GM12878 (cell line): ENCODE data around the gene CDYL. TPM values are rescaled to one million over a fixed set of nuclear protein-coding genes. Genes with fewer than 3 reads are reported as not detected.
A peak's percentile ranks its signal among the peaks of the same experiment; 100 is the strongest.

Source experiments
- ATAC-seq: fragments of 200-7000 bp; cut with Tn5 transposase; 3 replicates; pipeline ENCODE4 v1.9.1; 2020; ENCODE audit warnings: mild to moderate bottlenecking, moderate library complexity
- BruUV-seq: library from RNA; stranded (reverse); fragments of 400-500 nt; replicated peaks from 2 replicates; lab custom pipeline; 2021; lab: Mats Ljungman, UMichigan
- CTCF ChIA-PET: fragments of 300-600 bp; sonication (Branson Sonifier 250); formaldehyde crosslinking; extraction: SDS; loops from one replicate; lab custom pipeline; 2021; ENCODE audit warnings: inconsistent platforms; lab: Yijun Ruan, JAX
- POLR2A ChIA-PET: fragments of 350-600 bp; formaldehyde crosslinking; extraction: SDS; loops from one replicate; lab custom pipeline; 2021; ENCODE audit warnings: inconsistent platforms; lab: Charles Lee
- RAD21 ChIA-PET: fragments of 300-600 bp; sonication (Branson Sonifier 250); formaldehyde crosslinking; loops from one replicate; lab custom pipeline; 2023; ENCODE audit warnings: antibody characterized with exemption; ENCODE audit not compliant: unreplicated experiment; lab: Charles Lee
- SMC1A ChIA-PET: fragments of 300-600 bp; sonication (Branson Sonifier 250); formaldehyde crosslinking; loops from one replicate; lab custom pipeline; 2023; ENCODE audit not compliant: unreplicated experiment, uncharacterized antibody; lab: Charles Lee
- DNase-seq: peaks from one replicate; pipeline ENCODE4 v3.0.0-alpha.2; 2011; ENCODE audit warnings: low read depth, low spot score
- FAIRE-seq: peaks from 3 replicates; lab custom pipeline; 2011; peaks lifted over from hg19 to GRCh38; lab: Jason Lieb, UNC
- H2AFZ ChIP-seq: 2 replicates; pipeline ENCODE4 v1.6.0; 2011; ENCODE audit warnings: low read depth, low read length, control low read depth; ENCODE audit not compliant: control insufficient read depth
- H3K27ac ChIP-seq: 2 replicates; pipeline ENCODE4 v1.5.1; 2011; ENCODE audit warnings: control low read depth; ENCODE audit not compliant: control insufficient read depth, insufficient read depth
- H3K27me3 ChIP-seq, 2 experiments: replicated peaks in 1 of 2; 2 replicates each; pipeline versions ENCODE4 v1.6.0 to v1.6.1; 2011; ENCODE audit warnings: low read length in 1 of 2; ENCODE audit not compliant: control insufficient read depth in 2 of 2, insufficient read depth in 2 of 2
- H3K36me3 ChIP-seq, 2 experiments: 2 replicates each; pipeline ENCODE4 v1.5.1; 2011; ENCODE audit warnings: low read length in 1 of 2; ENCODE audit not compliant: control insufficient read depth in 2 of 2, insufficient read depth in 2 of 2
- H3K4me1 ChIP-seq: 2 replicates; pipeline ENCODE4 v1.6.1; 2011; ENCODE audit warnings: mild to moderate bottlenecking, low read length, moderate library complexity, mixed read lengths; ENCODE audit not compliant: control insufficient read depth, insufficient read depth
- H3K4me2 ChIP-seq: 2 replicates; pipeline ENCODE4 v1.6.0; 2011; ENCODE audit warnings: control low read depth; ENCODE audit not compliant: control insufficient read depth, insufficient read depth
- H3K4me3 ChIP-seq: fragments of 200-600 bp; sonication (generic); 2 replicates; pipeline ENCODE4 v1.5.1; 2016
- H3K79me2 ChIP-seq: 2 replicates; pipeline ENCODE4 v1.6.0; 2011; ENCODE audit warnings: low read length; ENCODE audit not compliant: control insufficient read depth, insufficient read depth
- H3K9ac ChIP-seq: 2 replicates; pipeline ENCODE4 v1.8.0; 2011; ENCODE audit warnings: low read length, control low read depth, mixed read lengths; ENCODE audit not compliant: control insufficient read depth, insufficient read depth
- H3K9me3 ChIP-seq: replicated peaks from 3 replicates; pipeline ENCODE4 v1.5.1; 2011; ENCODE audit warnings: mild to moderate bottlenecking, low read length; ENCODE audit not compliant: control insufficient read depth, insufficient read depth
- H4K20me1 ChIP-seq: 2 replicates; pipeline ENCODE4 v1.6.0; 2011; ENCODE audit not compliant: control insufficient read depth, insufficient read depth
- CHD1 ChIP-seq: IDR thresholded peaks from 2 replicates; pipeline ENCODE4 v1.6.1; 2012; ENCODE audit warnings: low read depth, low read length, improper control_type of control experiment
- DPF2 ChIP-seq: fragments of 450-650 bp; IDR thresholded peaks from 2 replicates; pipeline ENCODE4 v1.6.1; 2017; ENCODE audit warnings: mild to moderate bottlenecking
- HCFC1 ChIP-seq: fragments of 150-350 bp; IDR thresholded peaks from 2 replicates; pipeline ENCODE4 v1.6.1; 2014; ENCODE audit warnings: low read length
- JUND ChIP-seq: IDR thresholded peaks from 2 replicates; pipeline ENCODE4 v1.6.1; 2012; ENCODE audit warnings: low read depth, mild to moderate bottlenecking, low read length, improper control_type of control experiment, moderate library complexity
- MEF2B ChIP-seq: fragments of 450-650 bp; IDR thresholded peaks from 2 replicates; pipeline ENCODE4 v1.6.1; 2018; ENCODE audit warnings: mild to moderate bottlenecking, moderate library complexity; ENCODE audit not compliant: partially characterized antibody, poor library complexity, severe bottlenecking
- TARDBP ChIP-seq: IDR thresholded peaks from 2 replicates; pipeline ENCODE4 v1.6.1; 2016; ENCODE audit warnings: borderline replicate concordance
- ZBTB40 ChIP-seq: fragments of 450-650 bp; IDR thresholded peaks from 2 replicates; pipeline ENCODE4 v1.6.1; 2016; ENCODE audit warnings: mild to moderate bottlenecking, moderate library complexity, borderline replicate concordance
- WGBS: methylation state at CpG from one replicate; pipeline ENCODE4 v1.1.6; 2016; ENCODE audit warnings: low lambda C conversion rate; ENCODE audit not compliant: insufficient replicate concordance, insufficient coverage; ENCODE audit errors: missing lambda C conversion rate; 5-methylcytosine and 5-hydroxymethylcytosine counted together
- in situ Hi-C: fragments of 300-500 bp; cut with MboI; formaldehyde crosslinking; loops from 9 replicates; pipeline ENCODE4 v1.14.3; 2018; ENCODE audit warnings: mixed read lengths
- intact Hi-C: fragments of 100-400 bp; cut with micrococcal nuclease; formaldehyde crosslinking; loops from one replicate; pipeline ENCODE4 v1.14.2; 2022; ENCODE audit not compliant: unreplicated experiment
- polyA plus RNA-seq, 11 experiments: library from polyadenylated mRNA; depleted of rRNA in 4 of 11; unstranded in 6 of 11; stranded (reverse) in 5 of 11; fragments of >200 nt; fragmentation: Nextera tagmentation in 4 of 11; fragmentation: Illumina TruSeq in 1 of 11; extraction: Ambion mirVana in 4 of 11; extraction: Trizol in 1 of 11; gene quantifications; 1 replicate in 1 of 11; 2 replicates in 10 of 11; pipeline versions ENCODE4 v1.2.1 to v1.2.3, GENCODE V29; 2011 to 2016; ENCODE audit warnings: inconsistent platforms in 2 of 11, missing spikeins in 2 of 11, low read depth in 1 of 11
- total RNA-seq, 4 experiments: library from RNA; depleted of rRNA in 3 of 4; stranded (reverse); fragments of >200 nt in 3 of 4; fragmentation: Illumina TruSeq in 1 of 4; extraction: Trizol in 1 of 4; gene quantifications; 2 replicates each; pipeline versions ENCODE4 v1.2.1 to v1.2.3, GENCODE V29; 2013 to 2021

CDYL gene
- total and polyA plus RNA-seq, 10 of the 15 experiments (the other 5 are each of a cell fraction or from before 2014, with no cell fraction given), result 9.3 to 61.2 (median 28.5) TPM

- ATAC-seq (no peak), DNase-seq (no peak), FAIRE-seq (no peak)
- Histone ChIP-seq H3K27ac (no peak overlapping the region), H3K9me3 (no peaks in the 10 kb centered on the region; the same call in 2 of the 3 replicates), H3K4me1 (peaks cover 8% of the 10 kb centered on the region), H3K36me3 (peaks cover 9 to 21% of the 10 kb centered on the region in 2 experiments; a peak in 3 of 4 replicates), H3K4me3 (no peak overlapping the region), H4K20me1 (no peaks in the 10 kb centered on the region; the same call in 1 of the 2 replicates), H3K79me2 (peaks cover 51% of the 10 kb centered on the region), H3K27me3 (no peaks in the 10 kb centered on the region), H3K4me2 (no peak overlapping the region), H2AFZ (no peak overlapping the region), H3K9ac (no peak overlapping the region)
- CTCF ChIA-PET, result no interaction called here
- in situ Hi-C loops (no loop called here), intact Hi-C loops (no loop called here)
- RAD21 ChIA-PET, result no interaction called here
- POLR2A ChIA-PET, result no interaction called here
- SMC1A ChIA-PET, result no interaction called here
- no TSS peak for BruUV-seq
- TF ChIP-seq DPF2 (no peak), MEF2B (peak; percentile 33)
- WGBS, result 70% methylated on average over 5 of the region's 5 CpGs
These were observed 113.5 kb downstream of the CDYL start for GRCh38 chr6:4889701-4890100.

- H3K9me3 ChIP-seq, result no peaks in the 10 kb centered on the region; the same call in 2 of the 3 replicates
- DNase-seq, result no peak
- no peaks in the 10 kb centered on the region; the same call in 1 of the 2 replicates for H4K20me1 ChIP-seq
- TF ChIP-seq CHD1, result no peak
- TF ChIP-seq TARDBP, result no peak
- no peak for TF ChIP-seq HCFC1
- TF ChIP-seq JUND, result no peak
- TF ChIP-seq ZBTB40, result no peak
- TF ChIP-seq, all 136 proteins: peak for 0
- in situ Hi-C loops (no loop called here), intact Hi-C loops (no loop called here)
- no peak for FAIRE-seq
- no peaks in the 10 kb centered on the region for H3K27me3 ChIP-seq
- no peak overlapping the region for H3K4me2 ChIP-seq
- ATAC-seq, result no peak
- SMC1A ChIA-PET, result no interaction called here
- no TSS peak for BruUV-seq
- no peak overlapping the region for H3K9ac ChIP-seq
- no peak overlapping the region for H3K4me3 ChIP-seq
- RAD21 ChIA-PET, result no interaction called here
- H2AFZ ChIP-seq, result no peak overlapping the region
- peaks cover 9 to 21% of the 10 kb centered on the region in 2 experiments; a peak in 3 of 4 replicates for H3K36me3 ChIP-seq
- POLR2A ChIA-PET, result no interaction called here
- peaks cover 5% of the 10 kb centered on the region for H3K4me1 ChIP-seq
- no peak overlapping the region for H3K27ac ChIP-seq
- WGBS, result 95% methylated on average over 9 of the region's 9 CpGs
- CTCF ChIA-PET, result no interaction called here
- H3K79me2 ChIP-seq, result peaks cover 47% of the 10 kb centered on the region
These were observed 114.0 kb downstream of the CDYL start for GRCh38 chr6:4890191-4890590.
